Stimulated activated naive B cell treated with anti-CD40 and anti-IgM and Interleukin-4, amounts not matched to agents 10 μg/mL and 1 μg/mL and 100 μg/mL, for 72 hours (primary cell): ENCODE data around the gene IGF2.

Source experiments
- ATAC-seq, 2 donors: fragments of 150-1000 bp; cut with Tn5 transposase; replicated peaks; 2 replicates each; pipeline ENCODE4 v1.10.0; 2021; ENCODE audit warnings: moderate library complexity in 1 of 2
- DNase-seq: peaks from one replicate; pipeline ENCODE4 v3.0.0; 2021
- H3K27ac Mint-ChIP-seq: one replicate; pipeline ENCODE4 v1.8.0; 2022; ENCODE audit warnings: mild to moderate bottlenecking, mixed read lengths
- H3K27me3 Mint-ChIP-seq, 2 donors: one replicate each; pipeline ENCODE4 v1.8.0; 2022; ENCODE audit warnings: mixed read lengths in 2 of 2
- H3K36me3 Mint-ChIP-seq, 2 donors: one replicate each; pipeline ENCODE4 v1.8.0; 2022; ENCODE audit warnings: mixed read lengths in 2 of 2, mild to moderate bottlenecking in 1 of 2
- H3K4me1 Mint-ChIP-seq, 2 donors: one replicate each; pipeline ENCODE4 v1.8.0; 2022; ENCODE audit warnings: mixed read lengths in 2 of 2, mild to moderate bottlenecking in 1 of 2
- H3K4me3 Mint-ChIP-seq, 2 donors: one replicate each; pipeline ENCODE4 v1.8.0; 2022; ENCODE audit warnings: mild to moderate bottlenecking in 2 of 2, mixed read lengths in 2 of 2, moderate library complexity in 1 of 2
- H3K9me3 Mint-ChIP-seq, 2 donors: one replicate each; pipeline ENCODE4 v1.8.0; 2022; ENCODE audit warnings: mixed read lengths in 2 of 2, mild to moderate bottlenecking in 1 of 2

Gene IGF2

DNA sequence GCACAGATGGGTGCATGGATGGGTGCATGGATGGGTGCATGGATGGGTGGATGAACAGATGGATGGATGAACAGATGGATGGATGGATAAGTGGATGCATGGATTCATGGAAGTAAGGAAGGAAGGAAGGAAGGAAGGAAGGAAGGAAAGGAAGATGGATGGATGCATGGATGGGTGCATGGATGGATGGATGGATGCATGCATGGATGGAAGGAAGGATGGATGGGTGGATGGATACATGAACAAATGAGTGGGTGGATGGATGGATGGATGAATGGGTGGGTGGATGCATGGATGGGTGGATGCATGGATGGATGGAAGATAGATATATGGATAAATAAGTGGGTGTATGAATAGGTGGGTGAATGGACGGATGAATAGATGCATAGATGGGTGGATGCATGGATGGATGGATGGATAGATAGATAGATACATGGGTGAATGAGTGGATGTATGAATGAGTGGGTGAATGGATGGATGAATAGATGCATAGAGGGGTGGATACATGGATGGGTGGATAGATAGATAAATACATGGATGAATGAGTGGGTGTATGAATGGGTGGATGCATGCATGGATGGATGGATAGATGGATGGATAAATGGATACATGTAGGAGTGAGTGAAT lies 32.5 kb downstream of the IGF2 start:
- peaks cover 2 to 5% of the 10 kb centered on the region in 2 donors for H3K4me1 Mint-ChIP-seq
- H3K4me3 Mint-ChIP-seq, result no peak overlapping the region
- no peaks in the 10 kb centered on the region for H3K36me3 Mint-ChIP-seq
- no peaks in the 10 kb centered on the region for H3K9me3 Mint-ChIP-seq
- no peak for ATAC-seq
- DNase-seq, result no peak
- H3K27ac Mint-ChIP-seq, result no peak overlapping the region
- H3K27me3 Mint-ChIP-seq, result peaks cover 15 to 19% of the 10 kb centered on the region in 2 donors

GRCh38 chr11:2105511-2105910 lies 33.7 kb downstream of the IGF2 start:
- Mint-ChIP-seq H3K4me1 (peaks cover 2 to 5% of the 10 kb centered on the region in 2 donors), H3K27ac (no peak overlapping the region), H3K4me3 (no peak overlapping the region), H3K36me3 (no peaks in the 10 kb centered on the region), H3K9me3 (no peaks in the 10 kb centered on the region), H3K27me3 (peaks cover 15 to 25% of the 10 kb centered on the region in 2 donors)
- no peak for DNase-seq
- no peak for ATAC-seq

GRCh38 chr11:2104524-2105440 lies 34.4 kb downstream of the IGF2 start:
- ATAC-seq, result no peak
- H3K27ac Mint-ChIP-seq, result no peak overlapping the region
- H3K4me1 Mint-ChIP-seq, result peaks cover 2 to 5% of the 10 kb centered on the region in 2 donors
- no peaks in the 10 kb centered on the region for H3K9me3 Mint-ChIP-seq
- H3K27me3 Mint-ChIP-seq, result peaks cover 15 to 25% of the 10 kb centered on the region in 2 donors
- H3K36me3 Mint-ChIP-seq, result no peaks in the 10 kb centered on the region
- no peak overlapping the region for H3K4me3 Mint-ChIP-seq
- no peak for DNase-seq

- H3K27ac Mint-ChIP-seq, result no peak overlapping the region
- ATAC-seq, result no peak
- DNase-seq, result no peak
- H3K4me3 Mint-ChIP-seq, result no peak overlapping the region
- H3K36me3 Mint-ChIP-seq, result no peaks in the 10 kb centered on the region
- no peaks in the 10 kb centered on the region for H3K9me3 Mint-ChIP-seq
- H3K27me3 Mint-ChIP-seq, result peaks cover 20 to 34% of the 10 kb centered on the region in 2 donors
- H3K4me1 Mint-ChIP-seq, result peaks cover 2 to 5% of the 10 kb centered on the region in 2 donors
Observed at GRCh38 chr11:2103668-2104523, 35.3 kb downstream of the IGF2 start.

- Mint-ChIP-seq H3K36me3 (no peaks in the 10 kb centered on the region), H3K27me3 (peaks cover 19 to 39% of the 10 kb centered on the region in 2 donors), H3K4me3 (no peak overlapping the region), H3K4me1 (no peaks in the 10 kb centered on the region), H3K9me3 (no peaks in the 10 kb centered on the region), H3K27ac (peak overlapping the region; percentile 11)
- ATAC-seq (no peak), DNase-seq (no peak)
Observed at GRCh38 chr11:2102883-2103213, 36.3 kb downstream of the IGF2 start.

- H3K9me3 Mint-ChIP-seq, result no peaks in the 10 kb centered on the region
- no peak for ATAC-seq
- no peaks in the 10 kb centered on the region for H3K36me3 Mint-ChIP-seq
- no peak for DNase-seq
- no peak overlapping the region for H3K4me3 Mint-ChIP-seq
- peaks cover 19 to 41% of the 10 kb centered on the region in 2 donors for H3K27me3 Mint-ChIP-seq
- no peaks in the 10 kb centered on the region for H3K4me1 Mint-ChIP-seq
- H3K27ac Mint-ChIP-seq, result no peak overlapping the region
Observed at GRCh38 chr11:2102132-2102882, 36.9 kb downstream of the IGF2 start.

- DNase-seq, result no peak
Observed at GRCh38 chr11:2101171-2101675, 38.0 kb downstream of the IGF2 start.

GRCh38 chr11:2100361-2101170 lies 38.6 kb downstream of the IGF2 start:
- Mint-ChIP-seq H3K4me1 (no peaks in the 10 kb centered on the region), H3K36me3 (no peaks in the 10 kb centered on the region), H3K9me3 (no peaks in the 10 kb centered on the region), H3K27me3 (peaks cover 26 to 47% of the 10 kb centered on the region in 2 donors), H3K27ac (no peak overlapping the region), H3K4me3 (no peak overlapping the region)
- no peak for DNase-seq
- ATAC-seq, result no peak

More at GRCh38 chr11:2101171-2101675, 38.0 kb downstream of the IGF2 start:
- Mint-ChIP-seq H3K27me3 (peaks cover 23 to 47% of the 10 kb centered on the region in 2 donors), H3K27ac (no peak overlapping the region), H3K9me3 (no peaks in the 10 kb centered on the region), H3K36me3 (no peaks in the 10 kb centered on the region), H3K4me1 (no peaks in the 10 kb centered on the region), H3K4me3 (no peak overlapping the region)
- ATAC-seq, result no peak

DNA sequence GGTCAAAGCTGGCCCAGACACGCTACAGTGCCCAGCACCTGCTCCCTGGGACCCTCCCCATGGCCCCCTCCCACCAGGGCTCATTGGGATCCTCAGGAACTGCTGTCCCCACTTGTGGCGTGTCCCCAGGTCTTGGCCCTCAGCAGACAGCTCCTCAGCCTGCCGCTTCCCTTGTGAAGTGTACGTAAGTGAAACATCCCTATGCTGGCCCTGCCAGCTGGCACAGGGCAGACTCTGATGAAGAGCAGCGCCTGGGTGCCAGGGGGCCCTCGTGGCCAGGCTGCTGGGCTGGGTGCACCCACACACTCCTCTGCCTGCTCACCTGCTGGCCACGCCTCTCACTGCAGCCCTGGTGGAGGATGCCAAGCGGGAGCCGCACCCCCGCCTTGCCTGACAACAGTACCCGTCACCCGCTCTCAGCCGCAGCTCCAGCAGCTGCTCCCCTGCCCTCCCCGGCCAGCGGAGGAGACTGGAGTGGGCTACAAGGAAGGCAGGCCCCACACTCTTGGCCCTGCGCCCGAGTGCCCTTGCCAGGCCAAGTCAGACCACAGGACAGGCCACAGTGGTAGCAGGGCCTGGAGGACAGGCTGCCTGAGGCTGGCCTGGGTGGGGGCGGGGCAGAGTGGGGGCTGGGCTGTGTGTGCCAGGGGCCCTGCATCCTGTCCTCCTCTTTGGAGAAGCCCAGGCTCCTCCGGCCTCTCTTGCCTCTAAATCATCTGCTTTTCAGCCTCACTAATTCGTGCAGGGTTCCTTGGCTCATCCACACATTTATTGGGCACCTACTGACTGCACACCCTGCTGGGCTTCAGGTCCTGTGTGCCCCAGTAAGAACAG lies 39.5 kb downstream of the IGF2 start:
- H3K9me3 Mint-ChIP-seq, result no peaks in the 10 kb centered on the region
- no peak overlapping the region for H3K4me3 Mint-ChIP-seq
- no peak for DNase-seq
- H3K4me1 Mint-ChIP-seq, result no peaks in the 10 kb centered on the region
- no peaks in the 10 kb centered on the region for H3K36me3 Mint-ChIP-seq
- no peak for ATAC-seq
- peaks cover 30 to 47% of the 10 kb centered on the region in 2 donors for H3K27me3 Mint-ChIP-seq
- H3K27ac Mint-ChIP-seq, result no peak overlapping the region

DNA sequence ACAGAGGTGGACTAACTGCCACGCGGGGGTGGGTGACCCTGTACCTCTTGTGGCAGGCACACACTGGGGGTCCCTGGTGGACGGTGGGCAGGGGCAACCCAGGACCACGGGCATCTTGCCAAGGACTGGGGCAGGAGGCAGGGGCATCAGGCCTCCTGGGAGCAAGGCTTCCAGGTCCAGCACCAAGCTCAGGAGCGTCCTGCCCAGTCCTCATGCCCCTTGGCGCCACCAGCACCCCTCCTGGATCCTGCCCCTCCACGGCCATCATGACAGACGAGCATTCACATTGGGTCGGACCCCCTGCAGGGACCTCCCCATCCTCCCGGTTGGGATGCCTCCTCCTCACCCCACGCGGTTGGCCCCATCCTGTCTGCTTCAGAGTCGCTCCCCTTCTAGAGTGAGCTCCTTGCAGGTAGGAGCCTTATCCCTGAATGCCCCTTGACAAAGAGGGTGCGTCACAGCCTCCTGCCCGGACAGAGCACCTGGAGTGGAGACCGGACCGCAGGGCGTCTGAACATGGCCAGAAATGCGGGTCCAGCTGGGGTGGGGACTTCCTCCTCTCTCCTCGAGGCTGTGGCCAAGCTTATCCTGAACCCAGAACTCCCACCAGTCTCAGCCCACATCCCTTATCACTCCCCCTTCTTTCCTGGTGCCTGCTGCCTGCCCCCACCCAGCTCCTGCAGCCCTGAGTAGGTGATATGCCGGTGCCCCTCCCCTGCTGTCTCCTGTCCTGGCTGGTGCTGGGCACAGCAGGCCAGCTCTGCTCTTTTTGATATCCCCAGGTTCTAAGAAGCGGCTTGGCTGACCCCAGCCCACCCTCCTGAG lies 40.3 kb downstream of the IGF2 start:
- Mint-ChIP-seq H3K36me3 (no peaks in the 10 kb centered on the region), H3K9me3 (no peaks in the 10 kb centered on the region), H3K27me3 (peaks cover 33 to 56% of the 10 kb centered on the region in 2 donors), H3K4me1 (peaks cover 0 to under 1% of the 10 kb centered on the region in 2 donors), H3K4me3 (no peak overlapping the region), H3K27ac (no peak overlapping the region)
- ATAC-seq, result no peak
- DNase-seq, result no peak

DNA sequence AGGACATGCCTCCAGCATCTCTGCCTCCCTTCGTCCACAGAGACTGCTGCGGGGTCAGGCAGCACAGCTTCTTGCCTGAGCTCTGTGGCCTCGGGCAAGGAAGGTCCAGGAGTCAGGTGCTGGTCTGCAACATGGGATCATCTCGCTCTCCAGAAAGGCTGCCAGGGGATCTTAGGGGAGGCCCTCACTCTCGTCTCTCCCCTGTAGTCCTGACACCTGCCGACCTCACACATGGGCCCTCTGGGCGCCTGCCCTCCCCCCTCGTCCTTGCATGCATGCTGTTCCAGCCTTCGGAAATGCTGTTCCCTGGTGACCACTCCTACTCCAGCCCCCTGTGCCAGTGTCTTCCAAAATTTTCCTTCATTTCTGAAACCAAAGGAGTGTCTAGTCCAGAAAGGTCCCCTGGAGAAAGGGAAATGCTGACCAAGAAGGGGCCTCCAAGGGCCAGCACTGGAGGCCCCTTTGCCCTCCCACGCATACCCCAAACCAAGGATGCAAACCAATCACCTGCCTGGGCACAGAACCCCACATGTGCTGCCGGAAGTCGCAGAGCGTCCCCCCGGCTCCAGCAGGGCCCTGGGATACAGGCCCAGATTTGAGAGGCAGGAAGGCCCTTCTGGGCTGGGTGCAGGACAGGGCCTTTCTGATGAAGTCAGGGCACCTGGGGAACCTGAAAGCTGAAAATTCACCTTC lies 41.0 kb downstream of the IGF2 start:
- ATAC-seq, result no peak
- no peaks in the 10 kb centered on the region for H3K9me3 Mint-ChIP-seq
- DNase-seq, result no peak
- peaks cover 41 to 60% of the 10 kb centered on the region in 2 donors for H3K27me3 Mint-ChIP-seq
- H3K36me3 Mint-ChIP-seq, result no peaks in the 10 kb centered on the region
- no peak overlapping the region for H3K4me3 Mint-ChIP-seq
- no peak overlapping the region for H3K27ac Mint-ChIP-seq
- H3K4me1 Mint-ChIP-seq, result peaks cover 3 to 5% of the 10 kb centered on the region in 2 donors
